ENCODE data around the gene USP6NL.

DNA sequence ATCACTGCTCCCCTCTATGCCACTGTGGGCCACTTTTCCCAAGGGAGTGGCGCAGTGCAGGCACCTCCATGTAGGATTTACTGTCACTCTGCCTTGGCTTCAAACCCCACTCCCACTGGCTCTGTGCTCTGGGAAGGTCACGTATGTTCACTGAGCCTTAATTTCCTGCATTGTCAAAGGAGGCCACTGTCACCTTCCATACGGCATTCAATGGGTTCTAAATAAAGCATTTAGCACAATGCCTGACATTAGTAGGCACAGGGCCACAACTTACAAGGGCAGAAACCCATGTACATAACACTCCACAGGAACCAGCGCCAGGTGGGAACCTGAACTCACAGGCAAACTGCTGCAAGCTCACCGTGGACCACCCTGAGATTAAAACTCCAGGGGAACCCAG is 196.4 kb downstream of the USP6NL start:
- TF ChIP-seq CEBPB (IDR thresholded peaks at IDR 0.05; ENCODE audit: borderline replicate concordance, low read depth, low read length) (no peak), EP300 (IDR thresholded peaks at IDR 0.05; ENCODE audit: low read depth in 2 of 2, low read length in 2 of 2) (no peak), EP300 (CRISPR knock-in tag; IDR thresholded peaks at IDR 0.05; ENCODE audit: borderline replicate concordance) (no peak), ZNF251 (CRISPR knock-in tag; IDR thresholded peaks at IDR 0.05) (no peak), MAFF (IDR thresholded peaks at IDR 0.05; ENCODE audit: low read depth, low read length) (no peak), MXI1 (IDR thresholded peaks at IDR 0.05; ENCODE audit: borderline replicate concordance, low read depth, low read length) (no peak), ARHGAP35 (CRISPR knock-in tag; IDR thresholded peaks at IDR 0.05; ENCODE audit: borderline replicate concordance) (no peak), HIVEP1 (CRISPR knock-in tag; IDR thresholded peaks at IDR 0.05) (no peak), POLR2A (IDR thresholded peaks at IDR 0.05; ENCODE audit: insufficient read depth in 1 of 2, low read depth in 2 of 2, low read length in 2 of 2) (no peak), POLR2AphosphoS5 (IDR thresholded peaks at IDR 0.05; ENCODE audit: low read depth, low read length) (no peak), RFXAP (CRISPR knock-in tag; IDR thresholded peaks at IDR 0.05; ENCODE audit: borderline replicate concordance) (no peak)
- TF ChIP-seq, protein P1, sequence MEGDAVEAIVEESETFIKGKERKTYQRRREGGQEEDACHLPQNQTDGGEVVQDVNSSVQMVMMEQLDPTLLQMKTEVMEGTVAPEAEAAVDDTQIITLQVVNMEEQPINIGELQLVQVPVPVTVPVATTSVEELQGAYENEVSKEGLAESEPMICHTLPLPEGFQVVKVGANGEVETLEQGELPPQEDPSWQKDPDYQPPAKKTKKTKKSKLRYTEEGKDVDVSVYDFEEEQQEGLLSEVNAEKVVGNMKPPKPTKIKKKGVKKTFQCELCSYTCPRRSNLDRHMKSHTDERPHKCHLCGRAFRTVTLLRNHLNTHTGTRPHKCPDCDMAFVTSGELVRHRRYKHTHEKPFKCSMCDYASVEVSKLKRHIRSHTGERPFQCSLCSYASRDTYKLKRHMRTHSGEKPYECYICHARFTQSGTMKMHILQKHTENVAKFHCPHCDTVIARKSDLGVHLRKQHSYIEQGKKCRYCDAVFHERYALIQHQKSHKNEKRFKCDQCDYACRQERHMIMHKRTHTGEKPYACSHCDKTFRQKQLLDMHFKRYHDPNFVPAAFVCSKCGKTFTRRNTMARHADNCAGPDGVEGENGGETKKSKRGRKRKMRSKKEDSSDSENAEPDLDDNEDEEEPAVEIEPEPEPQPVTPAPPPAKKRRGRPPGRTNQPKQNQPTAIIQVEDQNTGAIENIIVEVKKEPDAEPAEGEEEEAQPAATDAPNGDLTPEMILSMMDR (CRISPR knock-in tag; IDR thresholded peaks at IDR 0.05) = no peak
- TF ChIP-seq, protein P2, sequence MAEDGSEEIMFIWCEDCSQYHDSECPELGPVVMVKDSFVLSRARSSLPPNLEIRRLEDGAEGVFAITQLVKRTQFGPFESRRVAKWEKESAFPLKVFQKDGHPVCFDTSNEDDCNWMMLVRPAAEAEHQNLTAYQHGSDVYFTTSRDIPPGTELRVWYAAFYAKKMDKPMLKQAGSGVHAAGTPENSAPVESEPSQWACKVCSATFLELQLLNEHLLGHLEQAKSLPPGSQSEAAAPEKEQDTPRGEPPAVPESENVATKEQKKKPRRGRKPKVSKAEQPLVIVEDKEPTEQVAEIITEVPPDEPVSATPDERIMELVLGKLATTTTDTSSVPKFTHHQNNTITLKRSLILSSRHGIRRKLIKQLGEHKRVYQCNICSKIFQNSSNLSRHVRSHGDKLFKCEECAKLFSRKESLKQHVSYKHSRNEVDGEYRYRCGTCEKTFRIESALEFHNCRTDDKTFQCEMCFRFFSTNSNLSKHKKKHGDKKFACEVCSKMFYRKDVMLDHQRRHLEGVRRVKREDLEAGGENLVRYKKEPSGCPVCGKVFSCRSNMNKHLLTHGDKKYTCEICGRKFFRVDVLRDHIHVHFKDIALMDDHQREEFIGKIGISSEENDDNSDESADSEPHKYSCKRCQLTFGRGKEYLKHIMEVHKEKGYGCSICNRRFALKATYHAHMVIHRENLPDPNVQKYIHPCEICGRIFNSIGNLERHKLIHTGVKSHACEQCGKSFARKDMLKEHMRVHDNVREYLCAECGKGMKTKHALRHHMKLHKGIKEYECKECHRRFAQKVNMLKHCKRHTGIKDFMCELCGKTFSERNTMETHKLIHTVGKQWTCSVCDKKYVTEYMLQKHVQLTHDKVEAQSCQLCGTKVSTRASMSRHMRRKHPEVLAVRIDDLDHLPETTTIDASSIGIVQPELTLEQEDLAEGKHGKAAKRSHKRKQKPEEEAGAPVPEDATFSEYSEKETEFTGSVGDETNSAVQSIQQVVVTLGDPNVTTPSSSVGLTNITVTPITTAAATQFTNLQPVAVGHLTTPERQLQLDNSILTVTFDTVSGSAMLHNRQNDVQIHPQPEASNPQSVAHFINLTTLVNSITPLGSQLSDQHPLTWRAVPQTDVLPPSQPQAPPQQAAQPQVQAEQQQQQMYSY (CRISPR knock-in tag; IDR thresholded peaks at IDR 0.05) = no peak
- TF ChIP-seq, protein P3, sequence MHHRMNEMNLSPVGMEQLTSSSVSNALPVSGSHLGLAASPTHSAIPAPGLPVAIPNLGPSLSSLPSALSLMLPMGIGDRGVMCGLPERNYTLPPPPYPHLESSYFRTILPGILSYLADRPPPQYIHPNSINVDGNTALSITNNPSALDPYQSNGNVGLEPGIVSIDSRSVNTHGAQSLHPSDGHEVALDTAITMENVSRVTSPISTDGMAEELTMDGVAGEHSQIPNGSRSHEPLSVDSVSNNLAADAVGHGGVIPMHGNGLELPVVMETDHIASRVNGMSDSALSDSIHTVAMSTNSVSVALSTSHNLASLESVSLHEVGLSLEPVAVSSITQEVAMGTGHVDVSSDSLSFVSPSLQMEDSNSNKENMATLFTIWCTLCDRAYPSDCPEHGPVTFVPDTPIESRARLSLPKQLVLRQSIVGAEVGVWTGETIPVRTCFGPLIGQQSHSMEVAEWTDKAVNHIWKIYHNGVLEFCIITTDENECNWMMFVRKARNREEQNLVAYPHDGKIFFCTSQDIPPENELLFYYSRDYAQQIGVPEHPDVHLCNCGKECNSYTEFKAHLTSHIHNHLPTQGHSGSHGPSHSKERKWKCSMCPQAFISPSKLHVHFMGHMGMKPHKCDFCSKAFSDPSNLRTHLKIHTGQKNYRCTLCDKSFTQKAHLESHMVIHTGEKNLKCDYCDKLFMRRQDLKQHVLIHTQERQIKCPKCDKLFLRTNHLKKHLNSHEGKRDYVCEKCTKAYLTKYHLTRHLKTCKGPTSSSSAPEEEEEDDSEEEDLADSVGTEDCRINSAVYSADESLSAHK (CRISPR knock-in tag; IDR thresholded peaks at IDR 0.05; ENCODE audit: borderline replicate concordance) = no peak

All from HepG2 (cell line).